Measurements from ENCODE around the gene RTL1.

DNA sequence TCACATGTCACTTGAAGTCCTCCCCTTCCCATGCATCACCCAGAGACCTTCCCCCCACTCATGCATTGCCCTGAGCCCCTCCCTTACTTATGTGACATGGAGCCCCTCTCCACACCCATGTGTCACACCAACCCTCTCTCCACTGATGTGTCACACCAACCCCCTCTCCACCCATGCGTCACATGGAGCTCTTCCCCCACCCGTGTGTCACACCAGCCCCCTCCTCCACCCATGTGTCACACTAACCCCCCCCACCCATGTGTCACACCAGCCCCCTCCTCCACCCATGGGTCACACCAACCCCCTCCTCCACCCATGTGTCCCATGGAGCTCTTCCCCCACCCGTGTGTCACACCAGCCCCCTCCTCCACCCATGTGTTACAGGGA is 30.4 kb downstream of the RTL1 start:
- TF ChIP-seq, protein P1, sequence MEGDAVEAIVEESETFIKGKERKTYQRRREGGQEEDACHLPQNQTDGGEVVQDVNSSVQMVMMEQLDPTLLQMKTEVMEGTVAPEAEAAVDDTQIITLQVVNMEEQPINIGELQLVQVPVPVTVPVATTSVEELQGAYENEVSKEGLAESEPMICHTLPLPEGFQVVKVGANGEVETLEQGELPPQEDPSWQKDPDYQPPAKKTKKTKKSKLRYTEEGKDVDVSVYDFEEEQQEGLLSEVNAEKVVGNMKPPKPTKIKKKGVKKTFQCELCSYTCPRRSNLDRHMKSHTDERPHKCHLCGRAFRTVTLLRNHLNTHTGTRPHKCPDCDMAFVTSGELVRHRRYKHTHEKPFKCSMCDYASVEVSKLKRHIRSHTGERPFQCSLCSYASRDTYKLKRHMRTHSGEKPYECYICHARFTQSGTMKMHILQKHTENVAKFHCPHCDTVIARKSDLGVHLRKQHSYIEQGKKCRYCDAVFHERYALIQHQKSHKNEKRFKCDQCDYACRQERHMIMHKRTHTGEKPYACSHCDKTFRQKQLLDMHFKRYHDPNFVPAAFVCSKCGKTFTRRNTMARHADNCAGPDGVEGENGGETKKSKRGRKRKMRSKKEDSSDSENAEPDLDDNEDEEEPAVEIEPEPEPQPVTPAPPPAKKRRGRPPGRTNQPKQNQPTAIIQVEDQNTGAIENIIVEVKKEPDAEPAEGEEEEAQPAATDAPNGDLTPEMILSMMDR (IDR thresholded peaks at IDR 0.05): no peak
- TF ChIP-seq POLR2A (IDR thresholded peaks at IDR 0.05; ENCODE audit: low read depth) (no peak), EP300 (IDR thresholded peaks at IDR 0.05) (no peak), POLR2AphosphoS5 (IDR thresholded peaks at IDR 0.05) (no peak)

Data from esophagus muscularis mucosa (tissue), 4 donors.